Mesendoderm (in vitro differentiated cells): ENCODE measurements around the gene WNT3A.
"Not testable (repeated sequence)": the region's sequence is repeated elsewhere in the genome, so short reads cannot be mapped to it uniquely, and the experiment has no call there.

ENCODE experiments used
- DNase-seq: peaks from one replicate; pipeline ENCODE4 v3.0.0; 2013
- H2AK5ac ChIP-seq: 2 replicates; pipeline ENCODE4 v1.6.1; 2013; ENCODE audit warnings: low read length, inconsistent platforms
- H2BK120ac ChIP-seq: 2 replicates; pipeline ENCODE4 v1.6.1; 2013; ENCODE audit warnings: low read depth, mild to moderate bottlenecking, low read length, moderate library complexity, mixed read lengths
- H2BK15ac ChIP-seq: replicated peaks from 2 replicates; pipeline ENCODE4 v1.6.1; 2013; ENCODE audit warnings: low read depth, mild to moderate bottlenecking, moderate library complexity
- H2BK5ac ChIP-seq: 2 replicates; pipeline ENCODE4 v1.6.1; 2013; ENCODE audit warnings: low read length, inconsistent platforms
- H3K18ac ChIP-seq: 2 replicates; pipeline ENCODE4 v1.6.1; 2013; ENCODE audit warnings: mild to moderate bottlenecking, low read length, mixed read lengths
- H3K23ac ChIP-seq: one replicate; pipeline ENCODE4 v1.6.1; 2013; ENCODE audit warnings: low read length
- H3K27ac ChIP-seq: 2 replicates; pipeline ENCODE4 v1.5.1; 2013; ENCODE audit warnings: low read depth, mild to moderate bottlenecking, inconsistent platforms, low read length, moderate library complexity
- H3K27me3 ChIP-seq: 2 replicates; pipeline ENCODE4 v1.6.1; 2013; ENCODE audit warnings: low read length, control low read depth, mild to moderate bottlenecking, inconsistent platforms; ENCODE audit not compliant: insufficient read depth, poor library complexity
- H3K36me3 ChIP-seq: 2 replicates; pipeline ENCODE4 v1.6.1; 2013; ENCODE audit warnings: low read length, inconsistent platforms; ENCODE audit not compliant: control insufficient read depth, insufficient read depth
- H3K4ac ChIP-seq: one replicate; pipeline ENCODE4 v1.6.1; 2013; ENCODE audit warnings: low read depth, mild to moderate bottlenecking, low read length, moderate library complexity
- H3K4me1 ChIP-seq: 2 replicates; pipeline ENCODE4 v1.6.1; 2013; ENCODE audit warnings: low read depth, low read length, inconsistent platforms; ENCODE audit not compliant: control insufficient read depth
- H3K4me2 ChIP-seq: 2 replicates; pipeline ENCODE4 v1.6.1; 2013; ENCODE audit warnings: low read length
- H3K4me3 ChIP-seq: 2 replicates; pipeline ENCODE4 v1.5.1; 2013; ENCODE audit warnings: mild to moderate bottlenecking, low read length
- H3K56ac ChIP-seq: one replicate; pipeline ENCODE4 v1.6.1; 2013; ENCODE audit warnings: low read length
- H3K79me1 ChIP-seq: 2 replicates; pipeline ENCODE4 v1.6.1; 2013; ENCODE audit warnings: low read length, inconsistent platforms
- H3K79me2 ChIP-seq: 2 replicates; pipeline ENCODE4 v1.6.1; 2013; ENCODE audit warnings: mild to moderate bottlenecking, low read length; ENCODE audit not compliant: control insufficient read depth, insufficient read depth
- H3K9ac ChIP-seq: 2 replicates; pipeline ENCODE4 v1.6.1; 2013; ENCODE audit warnings: low read length, inconsistent platforms
- H4K5ac ChIP-seq: one replicate; pipeline ENCODE4 v1.6.1; 2013; ENCODE audit warnings: low read length
- H4K8ac ChIP-seq: one replicate; pipeline ENCODE4 v1.6.1; 2013; ENCODE audit warnings: low read depth, mild to moderate bottlenecking, control low read depth, low read length, moderate library complexity
- WGBS: extraction: QIAGEN DNeasy Blood & Tissue Kit; methylation state at CpG from one replicate; pipeline ENCODE4 v1.1.7; 2013; ENCODE audit warnings: low lambda C conversion rate, missing lambda C conversion rate; ENCODE audit not compliant: insufficient coverage; ENCODE audit errors: extremely low coverage; 5-methylcytosine and 5-hydroxymethylcytosine counted together

Gene WNT3A

GRCh38 chr1:228017356-228018124 lies 10.7 kb downstream of the WNT3A start:
- H2BK5ac ChIP-seq = no peak overlapping the region
- no peak overlapping the region for H2BK120ac ChIP-seq
- H3K79me1 ChIP-seq = no peaks in the 10 kb centered on the region
- no peaks in the 10 kb centered on the region for H3K27me3 ChIP-seq
- no peak overlapping the region for H4K5ac ChIP-seq
- no peaks in the 10 kb centered on the region for H3K4me1 ChIP-seq
- H3K18ac ChIP-seq = no peak overlapping the region
- no peak overlapping the region for H3K9ac ChIP-seq
- WGBS = no CpG with 5 or more reads among the region's 16 CpGs
- H2AK5ac ChIP-seq = no peak overlapping the region
- no peaks in the 10 kb centered on the region for H3K36me3 ChIP-seq
- H3K4me2 ChIP-seq = no peak overlapping the region
- H3K56ac ChIP-seq = no peak overlapping the region
- H3K27ac ChIP-seq = no peak overlapping the region
- no peak overlapping the region for H3K23ac ChIP-seq
- H3K79me2 ChIP-seq = no peaks in the 10 kb centered on the region
- H3K4ac ChIP-seq = no peak overlapping the region
- H3K4me3 ChIP-seq = no peak overlapping the region
- no peak for DNase-seq
- no peak overlapping the region for H2BK15ac ChIP-seq
- H4K8ac ChIP-seq = no peak overlapping the region

DNA sequence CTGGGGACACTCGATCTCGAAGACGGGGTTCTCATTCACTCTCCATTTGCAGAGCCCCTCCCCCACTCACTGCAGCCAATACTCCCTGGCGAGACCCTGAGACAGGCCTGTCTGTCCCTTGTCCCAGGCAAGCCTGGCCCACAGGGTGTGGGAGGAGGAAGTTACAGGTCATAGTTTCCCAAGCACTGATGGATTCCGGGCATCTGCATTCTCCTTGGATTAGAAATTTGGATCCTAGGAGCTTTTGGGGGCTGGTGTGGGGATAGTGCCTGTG lies 11.3 kb downstream of the WNT3A start:
- Histone ChIP-seq H3K4ac (no peak overlapping the region), H2BK15ac (no peak overlapping the region), H3K79me1 (no peaks in the 10 kb centered on the region), H2AK5ac (no peak overlapping the region), H3K4me1 (no peaks in the 10 kb centered on the region), H3K4me2 (no peak overlapping the region), H3K27me3 (no peaks in the 10 kb centered on the region), H4K5ac (no peak overlapping the region), H3K4me3 (no peak overlapping the region), H3K27ac (no peak overlapping the region), H2BK5ac (no peak overlapping the region), H3K18ac (no peak overlapping the region), H3K56ac (no peak overlapping the region), H3K23ac (no peak overlapping the region), H3K79me2 (no peaks in the 10 kb centered on the region), H3K9ac (no peak overlapping the region), H2BK120ac (no peak overlapping the region), H4K8ac (no peak overlapping the region), H3K36me3 (no peaks in the 10 kb centered on the region)
- no peak for DNase-seq
- no CpG with 5 or more reads among the region's 5 CpGs for WGBS

DNA sequence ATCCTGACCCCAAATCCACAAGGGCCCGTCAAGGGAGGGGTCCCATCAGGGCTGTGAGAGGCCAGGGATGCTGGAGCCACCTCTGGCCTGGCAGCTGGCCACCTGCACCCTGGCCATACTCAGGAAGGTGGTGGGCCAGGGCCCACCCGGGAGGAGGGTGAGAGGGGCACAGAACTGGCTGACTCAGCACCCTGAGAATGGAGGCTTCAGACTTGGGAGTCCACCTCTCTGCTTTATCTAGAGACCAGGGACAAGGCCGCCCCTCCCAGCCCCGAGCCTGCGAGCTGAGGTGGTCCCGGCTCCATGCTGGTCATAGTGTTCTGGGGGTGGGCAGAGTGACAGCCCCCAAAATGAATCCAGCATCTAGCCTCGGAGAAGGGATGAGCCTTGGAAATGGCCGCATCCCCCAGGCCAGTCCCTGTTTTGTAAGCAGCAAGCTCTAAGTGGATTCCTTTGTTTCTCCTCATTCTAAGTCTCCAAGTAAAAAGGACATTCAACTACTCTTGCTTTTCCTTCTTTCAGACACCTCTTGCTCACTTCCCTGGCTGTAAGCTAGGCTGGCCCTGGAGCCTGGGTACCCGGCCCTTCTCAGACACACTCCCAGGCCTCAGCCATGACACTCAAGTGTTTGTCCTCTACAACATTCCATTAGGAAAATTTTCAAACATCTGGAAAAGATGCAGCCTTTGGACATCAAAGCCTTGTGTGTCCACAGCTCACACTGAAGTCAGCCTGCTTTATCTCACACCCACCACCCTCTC lies 12.3 kb downstream of the WNT3A start:
- no peak overlapping the region for H2AK5ac ChIP-seq
- no peak overlapping the region for H3K18ac ChIP-seq
- no peak overlapping the region for H3K56ac ChIP-seq
- WGBS = no CpG with 5 or more reads among the region's 9 CpGs
- no peak overlapping the region for H3K9ac ChIP-seq
- no peak for DNase-seq
- H3K4ac ChIP-seq = no peak overlapping the region
- no peaks in the 10 kb centered on the region for H3K36me3 ChIP-seq
- H4K5ac ChIP-seq = no peak overlapping the region
- no peak overlapping the region for H3K4me2 ChIP-seq
- H2BK15ac ChIP-seq = no peak overlapping the region
- H3K27ac ChIP-seq = no peak overlapping the region
- H3K4me3 ChIP-seq = no peak overlapping the region
- no peaks in the 10 kb centered on the region for H3K27me3 ChIP-seq
- no peaks in the 10 kb centered on the region for H3K4me1 ChIP-seq
- H3K79me1 ChIP-seq = no peaks in the 10 kb centered on the region
- no peak overlapping the region for H2BK120ac ChIP-seq
- H3K23ac ChIP-seq = no peak overlapping the region
- H3K79me2 ChIP-seq = no peaks in the 10 kb centered on the region
- H2BK5ac ChIP-seq = no peak overlapping the region
- no peak overlapping the region for H4K8ac ChIP-seq

DNA sequence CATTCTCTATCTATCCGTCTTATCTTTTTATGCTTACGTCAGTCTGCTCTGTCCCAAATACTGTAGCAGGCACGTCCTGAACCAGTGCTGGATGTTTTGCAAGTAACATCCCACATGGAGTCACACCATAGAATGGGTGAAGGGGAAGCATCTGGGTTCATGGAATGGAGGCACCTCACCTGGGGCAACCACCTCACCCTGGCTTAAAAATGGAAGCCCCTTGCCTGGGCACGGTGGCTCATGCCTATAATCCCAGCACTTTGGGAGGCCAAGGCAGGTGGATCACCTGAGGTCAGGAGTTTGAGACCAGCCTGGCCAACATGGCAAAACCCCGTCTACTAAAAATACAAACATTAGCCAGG lies 12.9 kb downstream of the WNT3A start:
- not testable (repeated sequence) for H3K23ac ChIP-seq, H2AK5ac ChIP-seq, H3K79me2 ChIP-seq, H4K8ac ChIP-seq, H4K5ac ChIP-seq, H2BK5ac ChIP-seq, H2BK15ac ChIP-seq, H3K27ac ChIP-seq, H3K9ac ChIP-seq, H3K79me1 ChIP-seq, H3K4me2 ChIP-seq, H3K4me1 ChIP-seq, H3K36me3 ChIP-seq, DNase-seq, H3K27me3 ChIP-seq, H3K18ac ChIP-seq, H3K4ac ChIP-seq, H2BK120ac ChIP-seq, H3K4me3 ChIP-seq, H3K56ac ChIP-seq
- no CpG with 5 or more reads among the region's 5 CpGs for WGBS

GRCh38 chr1:228020686-228021354 lies 14.0 kb downstream of the WNT3A start:
- Histone ChIP-seq H3K23ac (no peak overlapping the region), H3K79me2 (no peaks in the 10 kb centered on the region), H3K79me1 (no peaks in the 10 kb centered on the region), H2BK120ac (no peak overlapping the region), H3K36me3 (no peaks in the 10 kb centered on the region), H3K4me3 (no peak overlapping the region), H2AK5ac (no peak overlapping the region), H4K8ac (no peak overlapping the region), H3K27me3 (no peaks in the 10 kb centered on the region), H4K5ac (no peak overlapping the region), H2BK5ac (no peak overlapping the region), H3K27ac (no peak overlapping the region), H3K4me1 (no peaks in the 10 kb centered on the region), H3K9ac (no peak overlapping the region), H3K4me2 (no peak overlapping the region), H3K56ac (no peak overlapping the region), H3K4ac (no peak overlapping the region), H3K18ac (no peak overlapping the region), H2BK15ac (no peak overlapping the region)
- WGBS = no CpG with 5 or more reads among the region's 18 CpGs
- DNase-seq = no peak
